Left lobe of liver (tissue), 2 donors: Measurements from ENCODE around the gene RTN4IP1. TPM values are rescaled to one million over a fixed set of nuclear protein-coding genes. Genes with fewer than 3 reads are reported as not detected.
"Not testable (repeated sequence)": the region's sequence is repeated elsewhere in the genome, so short reads cannot be mapped to it uniquely, and the experiment has no call there.

Experiments used
- ATAC-seq: fragments of 200-7000 bp; cut with Tn5 transposase; one replicate; pipeline ENCODE4 v1.9.1; 2020; ENCODE audit warnings: mild to moderate bottlenecking, moderate library complexity
- DNase-seq: peaks from one replicate; pipeline ENCODE4 v3.0.0-alpha.2; 2020; ENCODE audit warnings: low spot score
- total RNA-seq: library from RNA; stranded (reverse); gene quantifications from one replicate; pipeline ENCODE4 v1.2.1, GENCODE V29; 2021
- donor health status: DM: no; HTN: no; CAD: no; lungs with moderate emphysema.
- donor health status: DM: no; HTN: yes; CAD: no.

The RTN4IP1 gene
- total RNA-seq, 1 donor from 2014 or later, result 6.3 TPM

- ATAC-seq (no peak), DNase-seq (no peak)
Measured at GRCh38 chr6:106629859-106630163, 513 bp upstream of the RTN4IP1 start.

GRCh38 chr6:106628658-106629102 is 618 bp downstream of the RTN4IP1 start:
- no peak for DNase-seq
- peak; percentile 58 for ATAC-seq

GRCh38 chr6:106627760-106628159 is 1.5 kb downstream of the RTN4IP1 start:
- DNase-seq, ATAC-seq: not testable (repeated sequence)

- ATAC-seq, result no peak
- DNase-seq, result no peak
Measured at GRCh38 chr6:106626485-106626884, 2.8 kb downstream of the RTN4IP1 start.

GRCh38 chr6:106623039-106623438 is 6.3 kb downstream of the RTN4IP1 start:
- DNase-seq (no peak), ATAC-seq (no peak)

- DNase-seq (no peak), ATAC-seq (no peak)
Measured at GRCh38 chr6:106622412-106622811, 6.9 kb downstream of the RTN4IP1 start.

GRCh38 chr6:106620931-106621672 is 8.2 kb downstream of the RTN4IP1 start:
- no peak for ATAC-seq

GRCh38 chr6:106619223-106619622 is 10.1 kb downstream of the RTN4IP1 start:
- DNase-seq, result no peak
- ATAC-seq, result no peak

More at GRCh38 chr6:106620931-106621672, 8.2 kb downstream of the RTN4IP1 start:
- DNase-seq, result no peak

GRCh38 chr6:106618324-106618723 is 11.0 kb downstream of the RTN4IP1 start:
- ATAC-seq, result no peak

GRCh38 chr6:106617857-106618256 is 11.4 kb downstream of the RTN4IP1 start:
- no peak for DNase-seq
- ATAC-seq, result no peak

More at GRCh38 chr6:106618324-106618723, 11.0 kb downstream of the RTN4IP1 start:
- DNase-seq, result no peak

GRCh38 chr6:106617302-106617701 is 12.0 kb downstream of the RTN4IP1 start:
- no peak for ATAC-seq
- no peak for DNase-seq

- DNase-seq (no peak), ATAC-seq (no peak)
Measured at GRCh38 chr6:106614592-106615257, 14.6 kb downstream of the RTN4IP1 start.

- ATAC-seq (no peak), DNase-seq (no peak)
Measured at GRCh38 chr6:106614166-106614565, 15.1 kb downstream of the RTN4IP1 start.

- no peak for DNase-seq
Measured at GRCh38 chr6:106613590-106613989, 15.7 kb downstream of the RTN4IP1 start.

GRCh38 chr6:106612671-106613416 is 16.5 kb downstream of the RTN4IP1 start:
- ATAC-seq (no peak), DNase-seq (no peak)

More at GRCh38 chr6:106613590-106613989, 15.7 kb downstream of the RTN4IP1 start:
- ATAC-seq, result no peak

- ATAC-seq, result no peak
- DNase-seq, result no peak
Measured at GRCh38 chr6:106611030-106611429, 18.3 kb downstream of the RTN4IP1 start.

GRCh38 chr6:106609699-106610098 is 19.6 kb downstream of the RTN4IP1 start:
- ATAC-seq (peak; percentile 71), DNase-seq (no peak)

- ATAC-seq (peak; percentile 99), DNase-seq (no peak)
Measured at GRCh38 chr6:106608080-106608668, 21.1 kb downstream of the RTN4IP1 start.

GRCh38 chr6:106600329-106600728 is 29.0 kb downstream of the RTN4IP1 start:
- DNase-seq, result no peak
- no peak for ATAC-seq

GRCh38 chr6:106599440-106599839 is 29.9 kb downstream of the RTN4IP1 start:
- no peak for DNase-seq

GRCh38 chr6:106591111-106591825 is 38.0 kb downstream of the RTN4IP1 start:
- no peak for ATAC-seq

More at GRCh38 chr6:106599440-106599839, 29.9 kb downstream of the RTN4IP1 start:
- ATAC-seq, result no peak

More at GRCh38 chr6:106591111-106591825, 38.0 kb downstream of the RTN4IP1 start:
- DNase-seq, result no peak
